Type B pancreatic cell (in vitro differentiated cells): ENCODE data around the gene ADAP2. TPM values are rescaled to one million over a fixed set of nuclear protein-coding genes. Genes with fewer than 3 reads are reported as not detected.
"Not testable (repeated sequence)": the region's sequence is repeated elsewhere in the genome, so short reads cannot be mapped to it uniquely, and the experiment has no call there.

Source experiments
- DNase-seq: peaks from one replicate; pipeline ENCODE4 v3.0.0; 2021; ENCODE audit warnings: mixed read lengths; ENCODE audit not compliant: unreplicated experiment; ENCODE audit errors: extremely low spot score
- H3K27ac Mint-ChIP-seq: 2 replicates; pipeline ENCODE4 v1.8.0; 2021; ENCODE audit warnings: mild to moderate bottlenecking, mixed read lengths
- H3K27me3 Mint-ChIP-seq: 2 replicates; pipeline ENCODE4 v1.8.0; 2021; ENCODE audit warnings: mixed read lengths
- H3K36me3 Mint-ChIP-seq: 2 replicates; pipeline ENCODE4 v1.8.0; 2021; ENCODE audit warnings: mixed read lengths
- H3K4me1 Mint-ChIP-seq: one replicate; pipeline ENCODE4 v1.8.0; 2021; ENCODE audit warnings: mixed read lengths; ENCODE audit not compliant: unreplicated experiment
- H3K4me3 Mint-ChIP-seq: 2 replicates; pipeline ENCODE4 v1.8.0; 2021; ENCODE audit warnings: mild to moderate bottlenecking, mixed read lengths
- H3K9me3 Mint-ChIP-seq: 2 replicates; pipeline ENCODE4 v1.8.0; 2021; ENCODE audit warnings: mixed read lengths
- CTCF ChIP-seq: fragments of 200-600 bp; sonication (generic); conservative IDR thresholded peaks from 2 replicates; pipeline ENCODE4 v1.5.0; 2021; ENCODE audit warnings: antibody characterized with exemption, mild to moderate bottlenecking
- total RNA-seq: library from RNA; stranded (reverse); gene quantifications from 2 replicates; pipeline ENCODE4 v1.2.1, GENCODE V29; 2021; ENCODE audit warnings: low replicate concordance

ADAP2 gene
- total RNA-seq, 1 donor from 2014 or later, result 1.4 TPM

- no peak overlapping the region for H3K27ac Mint-ChIP-seq
- H3K4me1 Mint-ChIP-seq, result peaks cover 7% of the 10 kb centered on the region
- DNase-seq, result no peak
- no peaks in the 10 kb centered on the region for H3K27me3 Mint-ChIP-seq
- H3K36me3 Mint-ChIP-seq, result no peaks in the 10 kb centered on the region
- no peak overlapping the region for H3K4me3 Mint-ChIP-seq
- TF ChIP-seq CTCF, result no peak
- H3K9me3 Mint-ChIP-seq, result no peaks in the 10 kb centered on the region
Observed at GRCh38 chr17:30958187-30958586, 36.4 kb downstream of the ADAP2 start.

GRCh38 chr17:30961209-30962188 lies 39.8 kb downstream of the ADAP2 start:
- Mint-ChIP-seq H3K4me3 (no peak overlapping the region), H3K9me3 (no peaks in the 10 kb centered on the region), H3K36me3 (no peaks in the 10 kb centered on the region), H3K27ac (no peak overlapping the region), H3K4me1 (peaks cover 5% of the 10 kb centered on the region), H3K27me3 (no peaks in the 10 kb centered on the region)
- no peak for DNase-seq
- no peak for TF ChIP-seq CTCF

GRCh38 chr17:30964312-30964711 lies 42.6 kb downstream of the ADAP2 start:
- not testable (repeated sequence) for H3K27me3 Mint-ChIP-seq, H3K4me3 Mint-ChIP-seq, H3K9me3 Mint-ChIP-seq, H3K27ac Mint-ChIP-seq, H3K36me3 Mint-ChIP-seq, DNase-seq, H3K4me1 Mint-ChIP-seq

- Mint-ChIP-seq H3K4me1 (peaks cover 1% of the 10 kb centered on the region), H3K27me3 (no peaks in the 10 kb centered on the region), H3K27ac (no peak overlapping the region), H3K9me3 (no peaks in the 10 kb centered on the region), H3K4me3 (no peak overlapping the region), H3K36me3 (no peaks in the 10 kb centered on the region)
- TF ChIP-seq CTCF, result no peak
- DNase-seq, result no peak
Observed at GRCh38 chr17:30964876-30965275, 43.1 kb downstream of the ADAP2 start.

- H3K4me3 Mint-ChIP-seq, result no peak overlapping the region
- H3K36me3 Mint-ChIP-seq, result no peaks in the 10 kb centered on the region
- no peak for DNase-seq
- H3K27ac Mint-ChIP-seq, result no peak overlapping the region
- H3K4me1 Mint-ChIP-seq, result peaks cover 9% of the 10 kb centered on the region
- no peak for TF ChIP-seq CTCF
- no peaks in the 10 kb centered on the region for H3K27me3 Mint-ChIP-seq
- no peaks in the 10 kb centered on the region for H3K9me3 Mint-ChIP-seq
Observed at GRCh38 chr17:30965686-30966085, 43.9 kb downstream of the ADAP2 start.

GRCh38 chr17:30967911-30968310 lies 46.2 kb downstream of the ADAP2 start:
- H3K9me3 Mint-ChIP-seq, H3K4me3 Mint-ChIP-seq, DNase-seq, H3K27me3 Mint-ChIP-seq, H3K27ac Mint-ChIP-seq: not testable (repeated sequence)
- peaks cover 11% of the 10 kb centered on the region for H3K36me3 Mint-ChIP-seq
- H3K4me1 Mint-ChIP-seq, result peaks cover 19% of the 10 kb centered on the region
